ENCODE data around the gene PTPRN2.

The PTPRN2 gene

DNA sequence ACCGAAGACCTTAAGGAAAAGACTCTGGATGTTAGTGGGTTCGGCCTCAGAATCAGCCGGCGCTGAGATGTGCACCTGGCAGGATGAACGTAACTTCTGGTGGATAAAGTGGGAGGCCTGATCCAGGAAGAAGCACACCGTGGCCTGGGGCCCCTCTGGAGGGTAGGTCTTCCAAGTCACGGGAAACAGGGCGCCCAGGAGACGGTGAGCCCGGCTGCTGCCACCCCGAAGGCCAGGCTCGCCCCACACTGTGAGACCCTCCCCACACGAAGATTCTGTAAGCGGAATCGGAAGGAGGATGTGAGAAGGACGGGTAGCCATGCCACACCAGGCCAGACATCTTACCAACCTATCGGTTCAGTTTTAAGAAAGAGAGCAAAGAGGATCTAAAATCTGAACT is 971.8 kb downstream of the PTPRN2 start:
- no peak for TF ChIP-seq POLR2A (IDR thresholded peaks at IDR 0.05; ENCODE audit: extremely low read depth, insufficient read length)
- no peak for TF ChIP-seq MYC (IDR thresholded peaks at IDR 0.05; ENCODE audit: low read depth, low read length)
- TF ChIP-seq, protein P1, sequence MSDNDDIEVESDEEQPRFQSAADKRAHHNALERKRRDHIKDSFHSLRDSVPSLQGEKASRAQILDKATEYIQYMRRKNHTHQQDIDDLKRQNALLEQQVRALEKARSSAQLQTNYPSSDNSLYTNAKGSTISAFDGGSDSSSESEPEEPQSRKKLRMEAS (IDR thresholded peaks at IDR 0.05; ENCODE audit: low read depth, low read length), result no peak
- no peak for TF ChIP-seq CTCF (IDR thresholded peaks at IDR 0.05; ENCODE audit: low read depth, low read length)
- no peak for DNase-seq (ENCODE audit: low read depth)
- H3K4me3 ChIP-seq (ENCODE audit: low read depth, low read length), result peak overlapping the region; percentile 65

- DNase-seq (ENCODE audit: low read depth), result peak; percentile 96
- peak overlapping the region; percentile 65 for H3K4me3 ChIP-seq (ENCODE audit: low read depth, low read length)
- TF ChIP-seq, protein P1 (IDR thresholded peaks at IDR 0.05; ENCODE audit: low read depth, low read length), result peak; percentile 61; the same call in 1 of the 2 replicates
- no peak for TF ChIP-seq POLR2A (IDR thresholded peaks at IDR 0.05; ENCODE audit: extremely low read depth, insufficient read length)
- TF ChIP-seq MYC (IDR thresholded peaks at IDR 0.05; ENCODE audit: low read depth, low read length), result peak; percentile 74
- no peak for TF ChIP-seq CTCF (IDR thresholded peaks at IDR 0.05; ENCODE audit: low read depth, low read length)
Observed at GRCh38 chr7:157615101-157615817, 972.4 kb downstream of the PTPRN2 start.

DNA sequence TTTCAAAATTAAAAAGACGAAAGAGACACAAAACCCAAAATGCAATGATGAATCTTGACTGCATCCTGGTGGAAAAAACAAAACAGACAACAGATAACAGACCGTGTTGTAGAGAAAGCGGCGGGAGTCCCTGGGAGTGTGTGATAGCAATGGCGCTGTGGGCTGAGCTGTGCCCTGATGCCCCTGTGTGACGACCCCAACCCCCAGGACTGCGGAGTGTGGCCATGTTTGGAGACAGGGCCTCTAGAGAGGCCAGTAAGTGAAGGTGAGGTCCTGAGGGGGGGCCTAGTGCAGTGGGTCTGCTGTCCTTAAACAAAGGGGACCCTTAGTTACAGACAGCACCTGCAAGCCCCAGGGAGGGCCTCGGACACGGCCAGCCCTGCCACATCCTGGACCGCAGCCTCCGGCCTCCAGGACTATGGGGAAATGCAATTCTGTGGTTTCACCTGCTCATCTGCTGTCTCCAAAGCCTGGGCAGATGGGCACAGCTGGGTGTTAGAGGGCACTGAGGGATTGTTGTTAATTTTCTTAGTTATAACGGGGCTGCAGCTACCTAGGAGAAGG is 973.1 kb downstream of the PTPRN2 start:
- H3K4me3 ChIP-seq (ENCODE audit: low read depth, low read length), result peak overlapping the region; percentile 65
- peak; percentile 95 for DNase-seq (ENCODE audit: low read depth)
- TF ChIP-seq CTCF (IDR thresholded peaks at IDR 0.05; ENCODE audit: low read depth, low read length), result no peak
- TF ChIP-seq, protein P1 (IDR thresholded peaks at IDR 0.05; ENCODE audit: low read depth, low read length), result peak; percentile 20; the same call in 1 of the 2 replicates
- TF ChIP-seq POLR2A (IDR thresholded peaks at IDR 0.05; ENCODE audit: extremely low read depth, insufficient read length), result no peak
- no peak for TF ChIP-seq MYC (IDR thresholded peaks at IDR 0.05; ENCODE audit: low read depth, low read length)

DNA sequence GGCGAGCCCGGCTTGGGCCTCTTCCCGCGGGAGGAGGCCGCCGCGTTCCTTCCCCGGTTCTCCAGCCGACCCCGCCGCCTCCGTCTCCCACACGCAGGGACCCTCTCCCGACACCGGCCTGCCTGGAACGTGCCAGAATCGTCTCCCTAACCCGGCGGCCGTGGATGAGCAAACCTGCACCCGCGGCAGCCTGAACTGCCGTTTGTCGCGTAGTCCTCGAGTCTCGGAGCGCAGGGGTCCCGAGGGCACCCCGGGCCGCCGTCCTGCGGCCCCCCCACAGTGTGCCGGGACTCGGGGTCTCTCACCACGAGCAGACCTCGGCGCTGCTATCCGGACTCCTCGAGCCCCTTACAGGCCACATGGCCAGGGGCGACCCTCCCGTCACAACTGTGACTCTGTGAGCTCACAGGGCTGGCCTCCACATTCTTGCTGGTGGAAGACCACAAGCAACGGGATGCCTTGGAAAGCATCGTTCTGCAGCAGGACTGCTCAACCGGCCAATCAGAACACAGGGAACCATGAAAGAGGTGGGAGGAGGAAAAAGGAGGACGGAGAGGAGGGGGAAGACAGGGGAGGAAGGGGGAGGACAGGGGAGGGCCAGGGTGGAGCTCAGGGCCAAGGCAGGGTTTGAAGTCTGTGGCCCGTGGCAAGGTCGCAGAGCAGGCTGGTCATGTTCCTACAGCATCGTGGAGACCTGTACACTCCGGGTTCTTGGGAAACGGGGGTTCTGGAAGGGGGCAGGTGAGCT is 973.9 kb downstream of the PTPRN2 start:
- DNase-seq (ENCODE audit: low read depth), result peak; percentile 97
- H3K4me3 ChIP-seq (ENCODE audit: low read depth, low read length), result peak overlapping the region; percentile 65
- TF ChIP-seq, protein P1 (IDR thresholded peaks at IDR 0.05; ENCODE audit: low read depth, low read length), result peak; percentile 79; the same call in 1 of the 2 replicates
- TF ChIP-seq MYC (IDR thresholded peaks at IDR 0.05; ENCODE audit: low read depth, low read length) (peak; percentile 74; the same call in 1 of the 2 replicates), CTCF (IDR thresholded peaks at IDR 0.05; ENCODE audit: low read depth, low read length) (no peak), POLR2A (IDR thresholded peaks at IDR 0.05; ENCODE audit: extremely low read depth, insufficient read length) (peak; percentile 30)

DNA sequence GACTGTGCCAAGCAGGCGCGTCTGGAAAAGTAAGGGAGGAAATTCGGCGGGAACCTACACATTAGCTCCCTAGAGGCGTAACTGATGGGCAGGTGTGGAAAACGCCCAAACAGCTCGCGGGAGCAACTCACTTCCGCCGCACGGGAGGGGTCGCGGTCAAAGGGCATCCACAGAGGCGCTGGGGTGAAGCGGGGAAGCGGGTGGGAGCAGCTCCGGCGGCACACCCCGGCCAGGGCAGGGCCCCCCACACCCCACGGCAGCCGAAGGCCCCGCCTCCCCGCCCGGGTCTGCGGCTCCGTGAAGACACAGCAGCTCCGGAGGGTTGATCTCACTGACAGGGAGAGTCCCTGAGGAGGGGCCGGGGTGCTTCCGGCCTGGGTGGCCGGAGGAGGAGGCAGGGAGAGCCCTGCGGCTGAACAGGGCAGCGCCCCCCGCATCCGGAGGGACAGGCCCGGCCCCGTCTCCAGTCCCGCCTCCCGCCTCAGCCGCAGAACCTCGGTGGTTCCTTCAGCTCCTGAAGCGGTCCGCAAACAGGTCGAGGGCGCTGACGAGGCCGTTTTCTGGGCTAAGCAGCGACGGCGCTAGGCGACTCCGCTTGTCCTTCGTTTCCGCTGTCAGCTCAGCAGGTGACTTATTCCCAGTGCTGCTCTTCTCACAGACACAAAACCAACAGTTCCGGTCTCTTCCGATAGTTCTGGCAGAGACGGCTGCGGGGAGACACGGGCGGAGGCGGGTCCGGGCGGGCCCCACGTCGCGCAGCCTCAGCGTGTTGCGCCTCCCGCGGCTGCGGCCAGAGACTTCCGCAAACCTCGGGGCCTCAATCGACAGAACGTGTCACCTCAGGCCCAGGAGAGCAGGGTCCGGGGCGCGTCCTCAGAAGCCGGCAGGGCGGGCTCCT is 974.7 kb downstream of the PTPRN2 start:
- peak; percentile 99 for DNase-seq (ENCODE audit: low read depth)
- H3K4me3 ChIP-seq (ENCODE audit: low read depth, low read length), result peak overlapping the region; percentile 65
- TF ChIP-seq POLR2A (IDR thresholded peaks at IDR 0.05; ENCODE audit: extremely low read depth, insufficient read length) (peak; percentile 24), MYC (IDR thresholded peaks at IDR 0.05; ENCODE audit: low read depth, low read length) (peak; percentile 74), CTCF (IDR thresholded peaks at IDR 0.05; ENCODE audit: low read depth, low read length) (no peak)
- TF ChIP-seq, protein P1 (IDR thresholded peaks at IDR 0.05; ENCODE audit: low read depth, low read length), result peak; percentile 74
